Activated CD8-positive, alpha-beta T cell treated with anti-CD3 and anti-CD28 coated beads, Interleukin-2, amount 10 ng/mL, durations not matched to agents 7 days and 5 days (primary cell): Measurements from ENCODE around the gene TPST1. TPM values are rescaled to one million over a fixed set of nuclear protein-coding genes. Genes with fewer than 3 reads are reported as not detected.
"Not testable (repeated sequence)": the region's sequence is repeated elsewhere in the genome, so short reads cannot be mapped to it uniquely, and the experiment has no call there.

Experiments used
- ATAC-seq: fragments of 150-1000 bp; cut with Tn5 transposase; one replicate; pipeline ENCODE4 v1.10.0; 2021; ENCODE audit warnings: moderate library complexity
- CTCF ChIA-PET: fragments of 350-600 bp; sonication (Branson Sonifier 250); formaldehyde crosslinking; loops from one replicate; lab custom pipeline; 2021; ENCODE audit warnings: antibody characterized with exemption; lab: Charles Lee
- POLR2A ChIA-PET: fragments of 350-600 bp; sonication (Branson Sonifier 250); formaldehyde crosslinking; loops from one replicate; lab custom pipeline; 2021; ENCODE audit warnings: antibody characterized with exemption; lab: Charles Lee
- DNase-seq: peaks from one replicate; pipeline ENCODE4 v3.0.0-alpha.2; 2020
- H3K27ac Mint-ChIP-seq: one replicate; pipeline ENCODE4 v1.8.0; 2021; ENCODE audit warnings: mild to moderate bottlenecking, mixed read lengths
- H3K27me3 Mint-ChIP-seq: one replicate; pipeline ENCODE4 v1.8.0; 2021; ENCODE audit warnings: low read depth, mixed read lengths
- H3K36me3 Mint-ChIP-seq: one replicate; pipeline ENCODE4 v1.8.0; 2021; ENCODE audit warnings: low read depth, mixed read lengths
- H3K4me1 Mint-ChIP-seq: one replicate; pipeline ENCODE4 v1.8.0; 2021; ENCODE audit warnings: low read depth, mixed read lengths
- H3K4me3 Mint-ChIP-seq: one replicate; pipeline ENCODE4 v1.8.0; 2021; ENCODE audit warnings: mild to moderate bottlenecking, mixed read lengths
- H3K9me3 Mint-ChIP-seq: one replicate; pipeline ENCODE4 v1.8.0; 2022; ENCODE audit warnings: mixed read lengths; ENCODE audit not compliant: insufficient read depth
- total RNA-seq, 2 experiments: library from RNA; stranded (reverse); gene quantifications; one replicate each; pipeline ENCODE4 v1.2.3, GENCODE V29; 2021

The TPST1 gene
- total RNA-seq, 2 experiments from 2014 or later: 1.6 to 1.8 TPM

DNA sequence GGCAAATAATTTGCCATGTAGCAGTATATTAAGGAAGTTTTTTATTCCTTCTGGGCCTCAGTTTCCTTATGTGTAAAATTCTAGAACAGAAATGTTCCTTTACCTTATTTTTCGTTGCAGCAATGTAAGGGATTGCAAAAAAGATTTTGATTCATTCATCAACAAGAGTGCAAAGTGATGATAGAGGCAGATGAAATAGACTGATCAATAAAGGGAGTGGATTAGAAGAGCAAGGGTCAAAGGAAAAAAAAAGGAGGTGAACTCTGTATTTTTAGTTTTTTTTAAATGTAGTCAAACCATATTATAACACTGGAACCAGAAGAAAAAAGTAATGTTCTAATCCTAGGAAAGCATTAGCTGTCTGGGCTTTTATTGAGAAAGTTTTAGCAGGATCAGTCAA is 14.7 kb downstream of the TPST1 start:
- Mint-ChIP-seq H3K27me3 (no peaks in the 10 kb centered on the region), H3K9me3 (no peaks in the 10 kb centered on the region), H3K4me1 (no peaks in the 10 kb centered on the region), H3K36me3 (no peaks in the 10 kb centered on the region), H3K27ac (no peak overlapping the region), H3K4me3 (no peak overlapping the region)
- no peak for ATAC-seq
- POLR2A ChIA-PET: interaction anchor here (0.6 kb wide), 1 partner anchor 16 kb away, joined by 3 read pairs; no protein-coding TSS in a partner anchor
- DNase-seq: no peak
- CTCF ChIA-PET: no interaction called here

DNA sequence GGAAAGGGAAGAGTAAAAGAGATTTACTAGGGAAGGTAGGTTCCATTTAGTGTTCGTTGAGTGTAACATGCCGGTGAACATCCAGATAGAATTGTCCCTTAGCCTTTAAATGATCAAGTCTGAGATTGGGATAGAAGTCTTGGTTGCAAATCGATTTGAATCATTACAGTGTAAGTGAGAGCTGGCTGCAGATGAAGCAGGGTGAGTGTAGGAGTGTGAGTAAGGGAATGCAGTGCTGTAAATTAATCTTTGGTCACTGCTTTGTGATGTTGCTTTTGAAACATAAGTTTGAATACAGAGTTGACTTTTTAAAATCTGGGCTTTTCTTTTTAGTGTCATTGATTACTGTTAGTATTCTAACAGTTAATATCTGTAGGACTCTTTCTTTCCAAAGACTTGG is 16.3 kb downstream of the TPST1 start:
- POLR2A ChIA-PET: no interaction called here
- H3K27ac Mint-ChIP-seq: no peak overlapping the region
- H3K4me3 Mint-ChIP-seq: no peak overlapping the region
- no peaks in the 10 kb centered on the region for H3K36me3 Mint-ChIP-seq
- CTCF ChIA-PET: no interaction called here
- no peak for ATAC-seq
- DNase-seq: no peak
- H3K27me3 Mint-ChIP-seq: no peaks in the 10 kb centered on the region
- H3K4me1 Mint-ChIP-seq: no peaks in the 10 kb centered on the region
- no peaks in the 10 kb centered on the region for H3K9me3 Mint-ChIP-seq

DNA sequence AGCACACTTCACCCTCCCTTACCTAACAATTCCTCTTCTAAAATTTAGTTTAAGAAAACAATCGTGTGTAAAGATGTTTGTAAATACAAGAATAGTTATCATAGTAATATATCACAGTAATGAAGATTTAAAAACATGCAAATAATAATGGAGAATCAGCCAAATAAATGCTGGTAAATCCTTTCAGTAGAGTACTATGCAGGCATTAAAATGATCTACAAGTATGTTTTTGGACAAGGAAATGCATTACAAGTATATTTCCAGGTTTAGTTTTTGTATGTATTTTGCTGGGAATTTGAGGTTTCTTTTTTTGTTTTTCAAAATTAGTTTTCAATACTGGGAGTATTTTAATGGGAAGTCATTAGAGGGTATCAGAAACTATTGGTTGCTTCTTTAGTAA is 22.7 kb downstream of the TPST1 start:
- Mint-ChIP-seq H3K4me3 (no peak overlapping the region), H3K36me3 (no peaks in the 10 kb centered on the region), H3K27ac (no peak overlapping the region), H3K4me1 (no peaks in the 10 kb centered on the region), H3K9me3 (no peaks in the 10 kb centered on the region), H3K27me3 (no peaks in the 10 kb centered on the region)
- no peak for DNase-seq
- ATAC-seq: no peak
- ChIA-PET CTCF (no interaction called here), POLR2A (no interaction called here)

GRCh38 chr7:66231326-66232216 is 26.4 kb downstream of the TPST1 start:
- H3K9me3 Mint-ChIP-seq, CTCF ChIA-PET, H3K36me3 Mint-ChIP-seq, H3K4me1 Mint-ChIP-seq, DNase-seq, H3K27me3 Mint-ChIP-seq, ATAC-seq, H3K4me3 Mint-ChIP-seq, H3K27ac Mint-ChIP-seq, POLR2A ChIA-PET: not testable (repeated sequence)

GRCh38 chr7:66233638-66234037 is 28.5 kb downstream of the TPST1 start:
- DNase-seq (no peak), ATAC-seq (no peak)
- Mint-ChIP-seq H3K27me3 (no peaks in the 10 kb centered on the region), H3K4me3 (no peak overlapping the region), H3K4me1 (no peaks in the 10 kb centered on the region), H3K9me3 (peaks cover 3% of the 10 kb centered on the region), H3K27ac (no peak overlapping the region), H3K36me3 (no peaks in the 10 kb centered on the region)
- ChIA-PET POLR2A (no interaction called here), CTCF (no interaction called here)

DNA sequence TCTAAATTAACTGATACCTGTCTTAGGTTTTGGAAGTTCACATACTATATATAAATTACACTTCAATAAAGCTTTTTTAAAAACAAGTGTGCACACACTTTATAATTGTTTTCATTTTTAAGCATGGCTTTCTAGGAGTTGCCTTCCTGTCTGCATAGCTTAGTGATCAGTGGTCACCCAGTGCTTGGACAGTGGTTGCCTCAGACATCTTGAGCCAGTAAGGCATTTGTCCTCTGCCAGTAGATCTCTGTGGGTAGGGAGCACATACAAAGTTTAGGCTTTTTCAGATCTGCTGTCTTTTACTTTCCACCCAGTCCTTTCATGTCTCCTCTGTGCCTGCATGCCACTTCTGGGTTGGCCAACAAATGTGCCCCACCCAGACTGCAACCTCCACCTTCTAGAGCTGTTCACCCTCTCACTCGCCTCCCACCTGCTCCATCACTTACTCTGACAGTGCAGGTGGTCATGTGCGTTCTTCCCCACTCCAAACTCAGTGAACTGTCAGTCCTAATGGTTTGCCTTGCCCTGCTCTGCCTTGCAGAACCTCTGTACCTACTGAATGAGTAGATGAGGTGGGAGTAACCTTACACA is 31.7 kb downstream of the TPST1 start:
- Mint-ChIP-seq H3K4me1 (no peaks in the 10 kb centered on the region), H3K9me3 (peaks cover 3% of the 10 kb centered on the region), H3K27me3 (no peaks in the 10 kb centered on the region), H3K27ac (no peak overlapping the region), H3K4me3 (no peak overlapping the region), H3K36me3 (no peaks in the 10 kb centered on the region)
- CTCF ChIA-PET: no interaction called here
- ATAC-seq: no peak
- no peak for DNase-seq
- POLR2A ChIA-PET: no interaction called here

DNA sequence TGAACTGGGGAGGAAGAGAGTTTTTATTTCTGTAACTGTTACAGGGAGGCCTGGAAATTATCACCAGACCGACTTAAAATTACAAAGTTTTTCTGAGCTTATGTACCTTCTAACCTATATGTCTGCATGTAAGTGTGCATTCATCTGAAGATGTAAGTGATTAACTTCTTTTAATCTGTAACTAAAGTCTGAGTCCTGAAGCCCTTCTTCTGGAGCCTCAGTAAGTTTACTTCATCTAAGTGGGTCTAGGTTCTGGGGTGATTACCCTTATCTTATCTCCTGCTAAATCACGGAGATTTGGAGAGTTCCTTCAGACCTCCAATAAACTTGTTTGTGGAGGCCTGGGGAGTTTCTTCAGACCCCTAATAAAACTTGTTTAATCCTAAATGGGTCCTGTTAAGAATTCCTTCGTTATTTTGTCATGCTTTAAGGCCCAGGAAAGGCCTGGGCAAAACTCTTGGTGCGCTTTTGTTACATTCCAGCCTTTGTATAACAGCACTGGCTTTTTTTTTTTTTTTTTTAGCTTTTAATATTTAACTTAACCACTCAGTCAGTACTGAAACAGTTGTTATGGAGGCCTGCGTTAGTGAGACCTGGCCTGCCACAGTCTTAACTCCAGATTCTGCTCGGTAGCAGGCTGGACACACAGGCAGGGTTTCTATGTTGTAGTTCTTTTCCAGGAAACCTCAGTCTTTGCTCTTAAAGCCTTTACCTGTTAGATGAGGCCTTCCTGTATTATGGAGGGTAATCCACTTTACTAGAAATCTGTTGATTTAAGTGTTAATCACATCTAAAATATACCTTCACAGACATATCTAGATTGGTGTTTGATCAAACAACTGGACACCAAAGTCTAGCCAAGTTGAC is 33.0 kb downstream of the TPST1 start:
- no peaks in the 10 kb centered on the region for H3K36me3 Mint-ChIP-seq
- peaks cover under 1% of the 10 kb centered on the region for H3K9me3 Mint-ChIP-seq
- no peak for DNase-seq
- ChIA-PET CTCF (no interaction called here), POLR2A (no interaction called here)
- no peaks in the 10 kb centered on the region for H3K27me3 Mint-ChIP-seq
- no peak for ATAC-seq
- H3K27ac Mint-ChIP-seq: no peak overlapping the region
- no peak overlapping the region for H3K4me3 Mint-ChIP-seq
- no peaks in the 10 kb centered on the region for H3K4me1 Mint-ChIP-seq

- no peaks in the 10 kb centered on the region for H3K9me3 Mint-ChIP-seq
- ATAC-seq (no peak), DNase-seq (no peak)
- H3K27me3 Mint-ChIP-seq: no peaks in the 10 kb centered on the region
- POLR2A ChIA-PET: no interaction called here
- H3K4me1 Mint-ChIP-seq: no peaks in the 10 kb centered on the region
- CTCF ChIA-PET: no interaction called here
- H3K27ac Mint-ChIP-seq: no peak overlapping the region
- no peak overlapping the region for H3K4me3 Mint-ChIP-seq
- H3K36me3 Mint-ChIP-seq: no peaks in the 10 kb centered on the region
These were observed 33.8 kb downstream of the TPST1 start for GRCh38 chr7:66238773-66239466.

- H3K27me3 Mint-ChIP-seq: no peaks in the 10 kb centered on the region
- ATAC-seq (no peak), DNase-seq (no peak)
- H3K27ac Mint-ChIP-seq: no peak overlapping the region
- ChIA-PET POLR2A (no interaction called here), CTCF (interaction anchor here (1.2 kb wide), 1 partner anchor 11 kb away, joined by 3 read pairs; no protein-coding TSS in a partner anchor)
- no peaks in the 10 kb centered on the region for H3K36me3 Mint-ChIP-seq
- H3K4me3 Mint-ChIP-seq: no peak overlapping the region
- H3K4me1 Mint-ChIP-seq: no peaks in the 10 kb centered on the region
- no peaks in the 10 kb centered on the region for H3K9me3 Mint-ChIP-seq
These were observed 34.3 kb downstream of the TPST1 start for GRCh38 chr7:66239467-66239856.

DNA sequence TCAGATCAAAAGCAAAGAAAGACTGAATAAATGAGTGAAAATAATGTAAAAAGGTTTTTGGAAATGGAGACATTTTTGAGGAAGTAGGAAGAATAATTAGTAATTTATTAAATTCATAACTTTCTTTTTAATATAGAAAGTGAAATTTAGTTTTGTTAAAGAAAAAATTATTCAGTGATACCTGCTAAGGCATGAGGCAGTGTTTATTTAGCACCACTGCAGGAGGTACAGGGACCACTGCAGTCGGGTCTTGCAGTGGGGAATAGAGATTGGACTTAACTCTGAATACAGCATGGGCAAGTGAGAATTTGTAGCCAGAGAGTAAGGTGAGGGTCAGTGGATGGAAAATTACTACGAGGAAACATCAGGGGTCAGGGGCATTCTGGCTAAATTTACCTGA is 39.9 kb downstream of the TPST1 start:
- H3K27me3 Mint-ChIP-seq: peaks cover 2% of the 10 kb centered on the region
- H3K27ac Mint-ChIP-seq: no peak overlapping the region
- H3K4me1 Mint-ChIP-seq: no peaks in the 10 kb centered on the region
- CTCF ChIA-PET: no interaction called here
- DNase-seq (no peak), ATAC-seq (no peak)
- H3K36me3 Mint-ChIP-seq: no peaks in the 10 kb centered on the region
- H3K9me3 Mint-ChIP-seq: no peaks in the 10 kb centered on the region
- no peak overlapping the region for H3K4me3 Mint-ChIP-seq
- POLR2A ChIA-PET: no interaction called here

GRCh38 chr7:66246554-66247171 is 41.5 kb downstream of the TPST1 start:
- Mint-ChIP-seq H3K9me3 (no peaks in the 10 kb centered on the region), H3K36me3 (no peaks in the 10 kb centered on the region), H3K4me1 (no peaks in the 10 kb centered on the region), H3K27me3 (peaks cover 2% of the 10 kb centered on the region), H3K27ac (no peak overlapping the region), H3K4me3 (no peak overlapping the region)
- DNase-seq: no peak
- ChIA-PET POLR2A (interaction anchor here (0.6 kb wide), 1 partner anchor 78 kb away, joined by 3 read pairs; no protein-coding TSS in a partner anchor), CTCF (no interaction called here)
- ATAC-seq: no peak
